ENCODE data around the gene RBM10.
"Not testable (repeated sequence)": the region's sequence is repeated elsewhere in the genome, so short reads cannot be mapped to it uniquely, and the experiment has no call there.

Gene RBM10

DNA sequence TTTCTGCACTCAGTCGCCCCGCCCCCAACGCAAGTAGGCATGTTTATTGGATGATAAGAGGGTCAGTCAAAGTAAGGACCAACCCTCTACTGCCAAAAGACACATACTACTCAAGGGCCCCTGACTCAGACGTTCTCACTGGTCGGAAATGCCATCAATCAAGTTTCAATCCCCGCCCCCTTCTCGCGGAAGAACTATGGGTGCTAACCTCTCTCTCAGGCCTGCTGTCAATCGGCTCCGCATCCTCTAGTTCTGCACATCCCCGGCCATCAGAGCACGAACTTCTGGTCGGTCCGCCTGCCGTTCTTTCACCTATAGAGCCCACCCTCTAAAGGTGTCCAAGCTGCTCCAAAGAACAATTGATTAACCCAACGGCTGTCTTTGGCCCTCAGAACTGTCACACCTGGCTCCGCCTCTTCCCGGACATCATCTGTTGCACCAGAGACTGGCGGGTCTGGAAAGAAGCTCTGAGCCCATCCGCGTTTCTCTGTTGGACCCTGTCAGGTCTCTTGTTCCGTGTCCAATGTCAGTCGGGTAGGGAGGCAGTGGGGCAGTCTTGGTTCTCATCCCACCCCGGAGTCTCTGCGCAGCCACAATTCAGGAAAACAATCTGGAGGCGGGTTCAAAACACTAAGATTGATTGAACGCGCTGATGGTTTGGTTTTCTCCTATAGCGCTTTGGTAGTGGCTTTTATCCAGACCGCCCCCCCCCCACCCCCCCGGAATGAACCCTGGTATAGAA lies 15.7 kb upstream of the RBM10 start:
- ChIA-PET POLR2A (no interaction called here), CTCF (no interaction called here)
- TF ChIP-seq, protein P1, sequence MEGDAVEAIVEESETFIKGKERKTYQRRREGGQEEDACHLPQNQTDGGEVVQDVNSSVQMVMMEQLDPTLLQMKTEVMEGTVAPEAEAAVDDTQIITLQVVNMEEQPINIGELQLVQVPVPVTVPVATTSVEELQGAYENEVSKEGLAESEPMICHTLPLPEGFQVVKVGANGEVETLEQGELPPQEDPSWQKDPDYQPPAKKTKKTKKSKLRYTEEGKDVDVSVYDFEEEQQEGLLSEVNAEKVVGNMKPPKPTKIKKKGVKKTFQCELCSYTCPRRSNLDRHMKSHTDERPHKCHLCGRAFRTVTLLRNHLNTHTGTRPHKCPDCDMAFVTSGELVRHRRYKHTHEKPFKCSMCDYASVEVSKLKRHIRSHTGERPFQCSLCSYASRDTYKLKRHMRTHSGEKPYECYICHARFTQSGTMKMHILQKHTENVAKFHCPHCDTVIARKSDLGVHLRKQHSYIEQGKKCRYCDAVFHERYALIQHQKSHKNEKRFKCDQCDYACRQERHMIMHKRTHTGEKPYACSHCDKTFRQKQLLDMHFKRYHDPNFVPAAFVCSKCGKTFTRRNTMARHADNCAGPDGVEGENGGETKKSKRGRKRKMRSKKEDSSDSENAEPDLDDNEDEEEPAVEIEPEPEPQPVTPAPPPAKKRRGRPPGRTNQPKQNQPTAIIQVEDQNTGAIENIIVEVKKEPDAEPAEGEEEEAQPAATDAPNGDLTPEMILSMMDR (IDR thresholded peaks at IDR 0.05; ENCODE audit: control extremely low read depth, extremely low read depth, low read depth, missing control alignments): no peak
- peak; percentile 87 for DNase-seq (ENCODE audit: extremely low spot score)

DNA sequence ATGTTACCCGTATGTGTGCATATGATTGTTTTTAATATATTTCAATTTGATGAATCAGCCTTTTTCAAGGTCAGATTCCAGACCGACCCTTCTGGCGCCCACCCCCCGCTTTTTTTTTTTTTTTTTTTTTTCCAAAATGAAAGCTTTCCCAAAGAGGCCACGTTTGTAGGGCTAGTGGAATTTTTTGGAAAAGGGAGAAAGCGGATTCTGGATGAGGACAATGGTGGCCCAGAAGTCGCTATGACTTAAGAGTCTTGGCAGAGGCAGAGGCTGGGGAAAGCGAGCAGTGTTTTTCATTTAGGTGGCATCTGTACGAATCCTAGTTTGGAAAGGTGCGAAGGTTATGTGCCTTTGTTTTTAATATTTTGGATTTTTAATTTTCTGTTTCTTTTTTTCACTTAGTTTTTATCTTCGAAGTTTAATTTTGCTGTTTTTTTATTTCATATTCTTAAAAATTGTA lies 15.1 kb upstream of the RBM10 start:
- ChIA-PET POLR2A (no interaction called here), CTCF (interaction anchor here (2.6 kb wide), 1 partner anchor 15 kb away, joined by 7 read pairs; the partner anchor contains the start of genes NDUFB11 and RBM10)
- TF ChIP-seq, protein P1 (IDR thresholded peaks at IDR 0.05; ENCODE audit: control extremely low read depth, extremely low read depth, low read depth, missing control alignments): no peak
- no peak for DNase-seq (ENCODE audit: extremely low spot score)

GRCh38 chrX:47133493-47133892 lies 11.5 kb upstream of the RBM10 start:
- ChIA-PET POLR2A (no interaction called here), CTCF (no interaction called here)
- TF ChIP-seq, protein P1 (IDR thresholded peaks at IDR 0.05; ENCODE audit: control extremely low read depth, extremely low read depth, low read depth, missing control alignments): no peak
- DNase-seq (ENCODE audit: extremely low spot score): no peak

GRCh38 chrX:47135650-47136049 lies 9.4 kb upstream of the RBM10 start:
- DNase-seq (ENCODE audit: extremely low spot score); POLR2A ChIA-PET: not testable (repeated sequence)
- CTCF ChIA-PET: interaction anchor here (1.4 kb wide), 1 partner anchor 9 kb away, joined by 6 read pairs; the partner anchor contains the start of genes NDUFB11 and RBM10

GRCh38 chrX:47138171-47138570 lies 6.8 kb upstream of the RBM10 start:
- POLR2A ChIA-PET: no interaction called here
- TF ChIP-seq, protein P1 (IDR thresholded peaks at IDR 0.05; ENCODE audit: control extremely low read depth, extremely low read depth, low read depth, missing control alignments): no peak
- DNase-seq (ENCODE audit: extremely low spot score): no peak
- CTCF ChIA-PET: no interaction called here

DNA sequence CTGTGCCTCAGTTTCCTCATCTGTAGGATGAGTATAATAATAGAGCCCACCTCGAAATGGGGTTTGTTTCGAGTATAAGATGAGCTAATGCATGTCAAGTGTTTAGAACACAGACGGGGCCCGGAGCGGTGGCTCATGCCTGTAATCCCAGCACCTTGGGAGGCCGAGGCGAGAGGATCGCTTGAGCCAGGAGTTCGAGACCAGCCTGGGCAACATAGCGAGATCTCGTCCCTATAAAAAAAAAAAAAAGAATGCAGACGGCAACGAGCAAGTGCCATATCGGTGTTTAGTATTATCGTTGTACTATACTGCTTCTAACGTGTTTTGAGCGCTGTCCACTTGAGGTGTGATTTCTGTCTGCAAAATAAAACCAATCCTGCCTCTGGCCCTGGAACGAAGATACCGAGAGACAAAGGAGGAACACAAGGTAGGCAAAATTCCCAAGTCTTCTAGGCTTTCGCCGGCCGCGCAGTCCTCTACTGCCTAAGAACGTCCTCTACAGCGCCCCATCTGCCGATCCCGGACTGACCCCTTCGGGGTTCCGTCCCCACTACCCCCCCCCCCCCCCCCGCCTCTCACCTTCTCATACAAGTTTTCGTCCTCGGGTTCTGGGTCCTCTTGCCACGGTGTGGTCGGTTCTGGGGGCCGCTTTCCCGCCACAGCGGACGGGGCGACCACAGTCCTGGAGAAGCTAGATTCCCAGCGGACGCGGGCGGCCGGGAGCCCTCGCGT lies 961 bp upstream of the RBM10 start:
- DNase-seq (ENCODE audit: extremely low spot score): peak; percentile 65
- POLR2A ChIA-PET: interaction anchor here (0.9 to 1.2 kb wide), 2 partner anchors 74 to 507 kb away, joined by 3 read pairs; no protein-coding TSS in a partner anchor
- TF ChIP-seq, protein P1 (IDR thresholded peaks at IDR 0.05; ENCODE audit: control extremely low read depth, extremely low read depth, low read depth, missing control alignments): no peak
- CTCF ChIA-PET: interaction anchor here (0.8 to 1.7 kb wide), 7 partner anchors 9 to 44 kb away, joined by 3 to 10 read pairs (median 5); no protein-coding TSS in a partner anchor

All from GM10248 (cell line).